ENCODE results near the gene TOMM70.

TOMM70 gene

GRCh38 chr3:100395679-100396431, 5.0 kb downstream of the TOMM70 start:
- TF ChIP-seq CTCF (IDR thresholded peaks at IDR 0.05; ENCODE audit: control insufficient read depth, insufficient read depth, low read depth, low read length, missing control alignments): no peak
- no peak for DNase-seq (ENCODE audit: low read depth)
- H3K4me3 ChIP-seq (ENCODE audit: control insufficient read depth, low read depth, low read length): no peak overlapping the region

- H3K4me3 ChIP-seq (ENCODE audit: control insufficient read depth, low read depth, low read length): no peak overlapping the region
- TF ChIP-seq CTCF (IDR thresholded peaks at IDR 0.05; ENCODE audit: control insufficient read depth, insufficient read depth, low read depth, low read length, missing control alignments): no peak
- DNase-seq (ENCODE audit: low read depth): no peak
These were observed 11.9 kb downstream of the TOMM70 start for GRCh38 chr3:100389025-100389424.

- H3K4me3 ChIP-seq (ENCODE audit: control insufficient read depth, low read depth, low read length): no peak overlapping the region
- DNase-seq (ENCODE audit: low read depth): no peak
- TF ChIP-seq CTCF (IDR thresholded peaks at IDR 0.05; ENCODE audit: control insufficient read depth, insufficient read depth, low read depth, low read length, missing control alignments): no peak
These were observed 14.3 kb downstream of the TOMM70 start for GRCh38 chr3:100386437-100387074.

- TF ChIP-seq CTCF (IDR thresholded peaks at IDR 0.05; ENCODE audit: control insufficient read depth, insufficient read depth, low read depth, low read length, missing control alignments): no peak
- no peak overlapping the region for H3K4me3 ChIP-seq (ENCODE audit: control insufficient read depth, low read depth, low read length)
- no peak for DNase-seq (ENCODE audit: low read depth)
These were observed 16.0 kb downstream of the TOMM70 start for GRCh38 chr3:100384733-100385525.

- TF ChIP-seq CTCF (IDR thresholded peaks at IDR 0.05; ENCODE audit: control insufficient read depth, insufficient read depth, low read depth, low read length, missing control alignments): no peak
- H3K4me3 ChIP-seq (ENCODE audit: control insufficient read depth, low read depth, low read length): no peak overlapping the region
- no peak for DNase-seq (ENCODE audit: low read depth)
These were observed 24.6 kb downstream of the TOMM70 start for GRCh38 chr3:100376301-100376700.

- H3K4me3 ChIP-seq (ENCODE audit: control insufficient read depth, low read depth, low read length): no peak overlapping the region
- TF ChIP-seq CTCF (IDR thresholded peaks at IDR 0.05; ENCODE audit: control insufficient read depth, insufficient read depth, low read depth, low read length, missing control alignments): no peak
- DNase-seq (ENCODE audit: low read depth): no peak
These were observed 26.4 kb downstream of the TOMM70 start for GRCh38 chr3:100374521-100374920.
